GM12878 (cell line): Measurements from ENCODE around the gene EHBP1.
"Not testable (repeated sequence)": the region's sequence is repeated elsewhere in the genome, so short reads cannot be mapped to it uniquely, and the experiment has no call there.

Experiments used
- CEBPB ChIP-seq, 2 experiments: fragments of 150-350 bp in 1 of 2; IDR thresholded peaks; 2 replicates each; pipeline ENCODE4 v1.6.1; 2012 to 2014; ENCODE audit warnings: low read depth in 2 of 2, low read length in 2 of 2, borderline replicate concordance in 1 of 2, inconsistent platforms in 1 of 2
- CREB1 ChIP-seq: IDR thresholded peaks from 2 replicates; pipeline ENCODE4 v1.6.1; 2012; ENCODE audit warnings: low read depth, mild to moderate bottlenecking, inconsistent platforms
- ETV6 ChIP-seq, 2 experiments: fragments of 450-650 bp in 1 of 2; IDR thresholded peaks in 1 of 2; conservative IDR thresholded peaks in 1 of 2; 2 replicates each; pipeline ENCODE4 v1.6.1; 2014; ENCODE audit warnings: antibody characterized with exemption in 1 of 2, borderline replicate concordance in 1 of 2, low read depth in 1 of 2, mild to moderate bottlenecking in 1 of 2, moderate library complexity in 1 of 2
- HDAC6 ChIP-seq: fragments of 200-600 bp; sonication (generic); IDR thresholded peaks from one replicate; pipeline ENCODE4 v1.8.0; 2017; ENCODE audit warnings: antibody characterized with exemption; ENCODE audit not compliant: unreplicated experiment
- MEF2A ChIP-seq: IDR thresholded peaks from 2 replicates; pipeline ENCODE4 v1.6.1; 2011; ENCODE audit warnings: low read depth, mild to moderate bottlenecking, low read length, moderate library complexity; ENCODE audit not compliant: insufficient read depth
- NFXL1 ChIP-seq: fragments of 450-650 bp; IDR thresholded peaks from 2 replicates; pipeline ENCODE4 v1.6.1; 2017; ENCODE audit warnings: antibody characterized with exemption, mild to moderate bottlenecking, borderline replicate concordance
- POLR2A ChIP-seq: IDR thresholded peaks from 2 replicates; pipeline ENCODE4 v1.6.1; 2011; ENCODE audit warnings: low read depth, mild to moderate bottlenecking, low read length
- POLR2AphosphoS5 ChIP-seq: IDR thresholded peaks from 2 replicates; pipeline ENCODE4 v1.6.1; 2011; ENCODE audit warnings: mild to moderate bottlenecking, low read length, inconsistent platforms
- TAF1 ChIP-seq: IDR thresholded peaks from 2 replicates; pipeline ENCODE4 v1.6.1; 2011; ENCODE audit warnings: mild to moderate bottlenecking, low read depth, low read length, borderline replicate concordance
- TF ChIP-seq, protein P1 (sequence below), 3 experiments: IDR thresholded peaks in 2 of 3; conservative IDR thresholded peaks in 1 of 3; 2 replicates each; pipeline ENCODE4 v1.5.1; 2011; ENCODE audit warnings: low read depth in 3 of 3, low read length in 3 of 3, mild to moderate bottlenecking in 3 of 3, control low read depth in 2 of 3, moderate library complexity in 2 of 3, inconsistent platforms in 1 of 3, mixed read lengths in 1 of 3; ENCODE audit not compliant: control insufficient read depth in 2 of 3, insufficient read depth in 1 of 3; ENCODE audit errors: extremely low read depth in 1 of 3
- TF ChIP-seq, protein P2 (sequence below): fragments of 450-650 bp; IDR thresholded peaks from 2 replicates; pipeline ENCODE4 v1.6.1; 2017; ENCODE audit warnings: mild to moderate bottlenecking, moderate library complexity
- TF ChIP-seq, protein P3 (sequence below): fragments of 450-650 bp; formaldehyde crosslinking; IDR thresholded peaks from 2 replicates; pipeline ENCODE4 v1.5.0; 2022; ENCODE audit warnings: mild to moderate bottlenecking, missing genetic modification characterization
- TF ChIP-seq, protein P4 (sequence below): IDR thresholded peaks from 2 replicates; pipeline ENCODE4 v1.6.1; 2012; ENCODE audit warnings: mild to moderate bottlenecking, low read depth, low read length

DNA sequence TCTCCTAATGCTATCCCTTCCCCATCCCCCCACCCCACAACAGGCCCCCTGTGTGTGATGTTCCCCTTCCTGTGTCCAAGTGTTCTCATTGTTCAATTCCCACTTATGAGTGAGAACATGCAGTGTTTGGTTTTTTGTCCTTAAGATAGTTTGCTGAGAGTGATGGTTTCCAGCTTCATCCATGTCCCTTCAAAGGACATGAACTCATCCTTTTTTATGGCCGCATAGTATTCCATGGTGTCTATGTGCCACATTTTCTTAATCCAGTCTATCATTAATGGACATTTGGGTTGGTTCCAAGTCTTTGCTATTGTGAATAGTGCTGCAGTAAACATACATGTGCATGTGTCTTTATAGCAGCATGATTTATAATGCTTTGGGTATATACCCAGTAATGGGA, 43.6 kb downstream of the EHBP1 start:
- TF ChIP-seq POLR2AphosphoS5; CEBPB (IDR thresholded peaks at IDR 0.05; ENCODE audit: borderline replicate concordance in 1 of 2, low read depth in 2 of 2, low read length in 2 of 2); ETV6 (conservative IDR thresholded peaks at IDR 0.05 in 1 of 2, IDR thresholded peaks at IDR 0.05 in 1 of 2; ENCODE audit: borderline replicate concordance in 1 of 2, low read depth in 1 of 2); POLR2A; HDAC6; MEF2A; NFXL1; CREB1; TAF1: not testable (repeated sequence)
- TF ChIP-seq, protein P1, sequence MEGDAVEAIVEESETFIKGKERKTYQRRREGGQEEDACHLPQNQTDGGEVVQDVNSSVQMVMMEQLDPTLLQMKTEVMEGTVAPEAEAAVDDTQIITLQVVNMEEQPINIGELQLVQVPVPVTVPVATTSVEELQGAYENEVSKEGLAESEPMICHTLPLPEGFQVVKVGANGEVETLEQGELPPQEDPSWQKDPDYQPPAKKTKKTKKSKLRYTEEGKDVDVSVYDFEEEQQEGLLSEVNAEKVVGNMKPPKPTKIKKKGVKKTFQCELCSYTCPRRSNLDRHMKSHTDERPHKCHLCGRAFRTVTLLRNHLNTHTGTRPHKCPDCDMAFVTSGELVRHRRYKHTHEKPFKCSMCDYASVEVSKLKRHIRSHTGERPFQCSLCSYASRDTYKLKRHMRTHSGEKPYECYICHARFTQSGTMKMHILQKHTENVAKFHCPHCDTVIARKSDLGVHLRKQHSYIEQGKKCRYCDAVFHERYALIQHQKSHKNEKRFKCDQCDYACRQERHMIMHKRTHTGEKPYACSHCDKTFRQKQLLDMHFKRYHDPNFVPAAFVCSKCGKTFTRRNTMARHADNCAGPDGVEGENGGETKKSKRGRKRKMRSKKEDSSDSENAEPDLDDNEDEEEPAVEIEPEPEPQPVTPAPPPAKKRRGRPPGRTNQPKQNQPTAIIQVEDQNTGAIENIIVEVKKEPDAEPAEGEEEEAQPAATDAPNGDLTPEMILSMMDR (IDR thresholded peaks at IDR 0.05 in 2 of 3, conservative IDR thresholded peaks at IDR 0.05 in 1 of 3; ENCODE audit: control insufficient read depth in 2 of 3, extremely low read depth in 1 of 3, insufficient read depth in 1 of 3, low read depth in 3 of 3, low read length in 3 of 3): not testable (repeated sequence)
- TF ChIP-seq, protein P2, sequence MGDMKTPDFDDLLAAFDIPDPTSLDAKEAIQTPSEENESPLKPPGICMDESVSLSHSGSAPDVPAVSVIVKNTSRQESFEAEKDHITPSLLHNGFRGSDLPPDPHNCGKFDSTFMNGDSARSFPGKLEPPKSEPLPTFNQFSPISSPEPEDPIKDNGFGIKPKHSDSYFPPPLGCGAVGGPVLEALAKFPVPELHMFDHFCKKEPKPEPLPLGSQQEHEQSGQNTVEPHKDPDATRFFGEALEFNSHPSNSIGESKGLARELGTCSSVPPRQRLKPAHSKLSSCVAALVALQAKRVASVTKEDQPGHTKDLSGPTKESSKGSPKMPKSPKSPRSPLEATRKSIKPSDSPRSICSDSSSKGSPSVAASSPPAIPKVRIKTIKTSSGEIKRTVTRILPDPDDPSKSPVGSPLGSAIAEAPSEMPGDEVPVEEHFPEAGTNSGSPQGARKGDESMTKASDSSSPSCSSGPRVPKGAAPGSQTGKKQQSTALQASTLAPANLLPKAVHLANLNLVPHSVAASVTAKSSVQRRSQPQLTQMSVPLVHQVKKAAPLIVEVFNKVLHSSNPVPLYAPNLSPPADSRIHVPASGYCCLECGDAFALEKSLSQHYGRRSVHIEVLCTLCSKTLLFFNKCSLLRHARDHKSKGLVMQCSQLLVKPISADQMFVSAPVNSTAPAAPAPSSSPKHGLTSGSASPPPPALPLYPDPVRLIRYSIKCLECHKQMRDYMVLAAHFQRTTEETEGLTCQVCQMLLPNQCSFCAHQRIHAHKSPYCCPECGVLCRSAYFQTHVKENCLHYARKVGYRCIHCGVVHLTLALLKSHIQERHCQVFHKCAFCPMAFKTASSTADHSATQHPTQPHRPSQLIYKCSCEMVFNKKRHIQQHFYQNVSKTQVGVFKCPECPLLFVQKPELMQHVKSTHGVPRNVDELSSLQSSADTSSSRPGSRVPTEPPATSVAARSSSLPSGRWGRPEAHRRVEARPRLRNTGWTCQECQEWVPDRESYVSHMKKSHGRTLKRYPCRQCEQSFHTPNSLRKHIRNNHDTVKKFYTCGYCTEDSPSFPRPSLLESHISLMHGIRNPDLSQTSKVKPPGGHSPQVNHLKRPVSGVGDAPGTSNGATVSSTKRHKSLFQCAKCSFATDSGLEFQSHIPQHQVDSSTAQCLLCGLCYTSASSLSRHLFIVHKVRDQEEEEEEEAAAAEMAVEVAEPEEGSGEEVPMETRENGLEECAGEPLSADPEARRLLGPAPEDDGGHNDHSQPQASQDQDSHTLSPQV: not testable (repeated sequence)
- TF ChIP-seq, protein P3, sequence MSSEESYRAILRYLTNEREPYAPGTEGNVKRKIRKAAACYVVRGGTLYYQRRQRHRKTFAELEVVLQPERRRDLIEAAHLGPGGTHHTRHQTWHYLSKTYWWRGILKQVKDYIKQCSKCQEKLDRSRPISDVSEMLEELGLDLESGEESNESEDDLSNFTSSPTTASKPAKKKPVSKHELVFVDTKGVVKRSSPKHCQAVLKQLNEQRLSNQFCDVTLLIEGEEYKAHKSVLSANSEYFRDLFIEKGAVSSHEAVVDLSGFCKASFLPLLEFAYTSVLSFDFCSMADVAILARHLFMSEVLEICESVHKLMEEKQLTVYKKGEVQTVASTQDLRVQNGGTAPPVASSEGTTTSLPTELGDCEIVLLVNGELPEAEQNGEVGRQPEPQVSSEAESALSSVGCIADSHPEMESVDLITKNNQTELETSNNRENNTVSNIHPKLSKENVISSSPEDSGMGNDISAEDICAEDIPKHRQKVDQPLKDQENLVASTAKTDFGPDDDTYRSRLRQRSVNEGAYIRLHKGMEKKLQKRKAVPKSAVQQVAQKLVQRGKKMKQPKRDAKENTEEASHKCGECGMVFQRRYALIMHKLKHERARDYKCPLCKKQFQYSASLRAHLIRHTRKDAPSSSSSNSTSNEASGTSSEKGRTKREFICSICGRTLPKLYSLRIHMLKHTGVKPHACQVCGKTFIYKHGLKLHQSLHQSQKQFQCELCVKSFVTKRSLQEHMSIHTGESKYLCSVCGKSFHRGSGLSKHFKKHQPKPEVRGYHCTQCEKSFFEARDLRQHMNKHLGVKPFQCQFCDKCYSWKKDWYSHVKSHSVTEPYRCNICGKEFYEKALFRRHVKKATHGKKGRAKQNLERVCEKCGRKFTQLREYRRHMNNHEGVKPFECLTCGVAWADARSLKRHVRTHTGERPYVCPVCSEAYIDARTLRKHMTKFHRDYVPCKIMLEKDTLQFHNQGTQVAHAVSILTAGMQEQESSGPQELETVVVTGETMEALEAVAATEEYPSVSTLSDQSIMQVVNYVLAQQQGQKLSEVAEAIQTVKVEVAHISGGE (CRISPR knock-in tag): not testable (repeated sequence)
- TF ChIP-seq, protein P4, sequence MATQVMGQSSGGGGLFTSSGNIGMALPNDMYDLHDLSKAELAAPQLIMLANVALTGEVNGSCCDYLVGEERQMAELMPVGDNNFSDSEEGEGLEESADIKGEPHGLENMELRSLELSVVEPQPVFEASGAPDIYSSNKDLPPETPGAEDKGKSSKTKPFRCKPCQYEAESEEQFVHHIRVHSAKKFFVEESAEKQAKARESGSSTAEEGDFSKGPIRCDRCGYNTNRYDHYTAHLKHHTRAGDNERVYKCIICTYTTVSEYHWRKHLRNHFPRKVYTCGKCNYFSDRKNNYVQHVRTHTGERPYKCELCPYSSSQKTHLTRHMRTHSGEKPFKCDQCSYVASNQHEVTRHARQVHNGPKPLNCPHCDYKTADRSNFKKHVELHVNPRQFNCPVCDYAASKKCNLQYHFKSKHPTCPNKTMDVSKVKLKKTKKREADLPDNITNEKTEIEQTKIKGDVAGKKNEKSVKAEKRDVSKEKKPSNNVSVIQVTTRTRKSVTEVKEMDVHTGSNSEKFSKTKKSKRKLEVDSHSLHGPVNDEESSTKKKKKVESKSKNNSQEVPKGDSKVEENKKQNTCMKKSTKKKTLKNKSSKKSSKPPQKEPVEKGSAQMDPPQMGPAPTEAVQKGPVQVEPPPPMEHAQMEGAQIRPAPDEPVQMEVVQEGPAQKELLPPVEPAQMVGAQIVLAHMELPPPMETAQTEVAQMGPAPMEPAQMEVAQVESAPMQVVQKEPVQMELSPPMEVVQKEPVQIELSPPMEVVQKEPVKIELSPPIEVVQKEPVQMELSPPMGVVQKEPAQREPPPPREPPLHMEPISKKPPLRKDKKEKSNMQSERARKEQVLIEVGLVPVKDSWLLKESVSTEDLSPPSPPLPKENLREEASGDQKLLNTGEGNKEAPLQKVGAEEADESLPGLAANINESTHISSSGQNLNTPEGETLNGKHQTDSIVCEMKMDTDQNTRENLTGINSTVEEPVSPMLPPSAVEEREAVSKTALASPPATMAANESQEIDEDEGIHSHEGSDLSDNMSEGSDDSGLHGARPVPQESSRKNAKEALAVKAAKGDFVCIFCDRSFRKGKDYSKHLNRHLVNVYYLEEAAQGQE: not testable (repeated sequence)
